HL-60/S4 (cell line): ENCODE results near the gene AXL.

Source experiments
- in situ Hi-C: fragments of 300-500 bp; cut with MboI; formaldehyde crosslinking; loops from 2 replicates; pipeline ENCODE4 v1.14.3; 2022; ENCODE audit warnings: low sequenced_read_pairs

Gene AXL

DNA sequence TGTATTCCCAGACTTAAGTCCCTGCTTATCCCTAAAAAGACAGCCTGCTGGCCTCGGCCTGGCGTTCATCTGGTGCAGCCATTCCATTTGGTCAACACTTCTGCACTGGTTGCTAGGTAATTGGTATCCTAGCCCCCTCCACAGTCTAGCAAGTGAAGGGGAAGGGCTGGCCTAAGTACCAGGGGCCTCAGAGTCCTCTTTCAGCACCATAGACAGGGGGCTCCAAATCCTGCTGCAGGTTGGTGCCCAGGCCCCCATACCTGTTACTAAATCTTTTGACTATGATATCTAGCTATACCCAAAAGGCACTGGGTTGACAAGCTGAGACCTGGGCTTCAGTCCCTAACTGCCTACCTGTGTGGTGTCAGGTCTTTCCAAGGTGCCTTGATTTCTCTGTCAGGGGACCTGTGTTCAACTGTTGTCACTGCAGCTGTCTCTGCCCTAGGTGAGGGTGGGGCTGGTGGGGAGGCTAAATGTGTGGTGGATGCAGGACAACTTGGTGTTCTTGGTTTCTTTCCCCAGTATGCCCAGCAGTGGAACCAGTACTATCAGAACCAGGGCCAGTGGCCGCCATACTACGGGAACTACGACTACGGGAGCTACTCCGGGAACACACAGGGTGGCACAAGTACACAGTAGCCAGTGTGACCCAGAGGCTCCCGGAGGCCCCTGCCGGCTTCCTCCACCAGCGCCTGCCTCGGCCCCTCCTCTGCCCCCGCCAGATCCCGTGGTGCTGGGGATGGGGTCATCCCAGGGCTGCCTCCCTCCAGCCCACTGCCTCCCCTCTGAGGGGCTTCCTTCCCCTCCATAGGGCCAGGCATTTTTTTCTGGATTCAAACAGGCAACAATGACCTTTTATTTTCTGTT lies 87.1 kb downstream of the AXL start:
- in situ Hi-C loops: no loop called here

DNA sequence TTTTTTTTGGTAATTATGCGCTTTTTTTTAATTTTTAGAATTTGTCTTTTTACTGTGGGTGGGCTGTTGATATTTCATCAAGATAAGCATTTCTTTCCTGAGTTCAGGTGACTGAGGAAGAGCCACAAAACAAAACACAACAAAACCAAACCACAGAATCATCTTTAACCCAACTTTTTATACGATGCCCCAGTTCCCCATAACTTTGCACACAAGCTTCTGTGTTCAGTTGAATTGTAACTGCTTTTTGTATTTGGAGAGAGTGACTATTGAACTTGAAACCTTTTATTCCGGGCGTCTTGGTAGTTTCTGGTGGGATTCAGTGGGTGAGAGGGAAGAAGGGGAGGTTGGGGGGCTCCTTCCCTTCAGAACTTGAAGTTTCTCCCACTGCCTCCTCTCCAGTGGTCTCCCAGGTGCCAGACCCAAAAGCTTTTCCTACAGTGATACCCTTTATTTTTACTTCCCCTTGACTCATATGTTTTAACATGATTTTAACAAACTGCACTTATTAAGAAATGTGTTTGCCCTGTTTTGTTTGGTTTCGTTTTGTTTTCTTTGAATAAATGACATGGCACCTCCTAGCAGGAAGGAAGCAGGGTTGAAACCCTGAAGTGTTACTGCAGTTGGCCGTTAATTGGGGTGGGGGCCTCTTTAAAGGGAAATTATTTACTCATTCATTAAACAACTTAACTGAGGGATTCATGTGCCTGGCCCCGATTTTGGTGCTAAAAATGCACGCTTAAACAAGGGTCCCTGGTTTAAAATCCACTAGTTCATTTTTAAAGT lies 88.3 kb downstream of the AXL start:
- in situ Hi-C loops: no loop called here

DNA sequence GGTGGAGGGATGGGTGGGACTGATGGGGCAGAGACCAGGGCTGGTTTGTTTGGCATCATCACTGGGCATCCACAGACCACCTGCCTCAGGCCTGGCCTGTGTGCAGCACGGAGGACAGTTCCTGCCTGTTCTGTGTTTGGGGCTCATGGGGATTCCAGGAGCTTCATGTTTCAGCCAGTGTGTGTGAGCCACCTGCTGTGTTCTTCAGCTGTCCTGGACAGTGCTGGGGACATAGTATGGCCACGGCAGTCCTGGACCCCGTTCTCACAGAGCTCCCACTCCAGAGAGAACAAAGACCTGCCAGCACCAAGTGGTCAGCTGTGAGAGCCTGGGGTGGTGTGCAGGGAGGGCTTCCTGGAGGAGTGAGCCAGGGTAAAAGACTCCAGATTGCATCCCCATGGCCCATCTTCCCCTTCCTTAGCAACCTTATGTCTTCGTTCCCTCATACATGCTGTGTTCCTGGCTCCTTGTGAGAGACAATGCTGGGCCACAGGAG lies 89.0 kb downstream of the AXL start:
- in situ Hi-C loops: no loop called here

DNA sequence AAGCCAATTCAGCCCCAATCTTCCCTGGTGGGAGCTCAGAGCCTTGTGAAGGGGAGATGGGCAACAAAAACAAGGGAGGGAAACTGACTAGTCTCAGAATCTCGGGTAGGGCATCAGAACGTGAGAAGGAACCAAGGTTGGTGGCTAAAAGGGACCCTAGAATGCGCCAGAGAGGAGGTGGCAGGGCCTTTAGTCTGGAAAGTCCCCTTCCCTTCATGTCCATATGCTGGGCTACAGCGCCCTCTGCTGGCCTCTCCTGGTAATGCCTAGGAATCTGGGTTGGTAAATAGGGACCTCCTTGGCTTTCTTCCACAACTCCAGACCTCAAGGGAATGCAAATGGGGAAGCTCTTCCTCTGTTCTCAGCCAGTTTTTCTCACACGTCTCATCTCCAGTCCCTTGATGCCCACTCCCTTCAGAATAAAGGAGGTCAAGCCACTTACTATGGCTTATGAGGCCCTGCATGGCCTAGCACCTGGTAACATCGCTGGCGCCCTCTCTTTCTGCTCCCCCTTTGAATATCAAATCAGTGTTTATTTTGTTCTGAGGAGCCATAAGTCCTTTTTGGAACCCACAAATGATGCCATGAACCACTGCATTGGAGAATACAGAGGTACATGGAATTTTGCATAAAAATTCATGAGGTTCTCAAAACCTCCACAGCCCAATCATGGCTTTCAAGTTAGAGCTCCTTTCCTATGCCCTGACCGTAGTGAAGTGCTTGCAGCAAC lies 89.6 kb downstream of the AXL start:
- in situ Hi-C loops: no loop called here

DNA sequence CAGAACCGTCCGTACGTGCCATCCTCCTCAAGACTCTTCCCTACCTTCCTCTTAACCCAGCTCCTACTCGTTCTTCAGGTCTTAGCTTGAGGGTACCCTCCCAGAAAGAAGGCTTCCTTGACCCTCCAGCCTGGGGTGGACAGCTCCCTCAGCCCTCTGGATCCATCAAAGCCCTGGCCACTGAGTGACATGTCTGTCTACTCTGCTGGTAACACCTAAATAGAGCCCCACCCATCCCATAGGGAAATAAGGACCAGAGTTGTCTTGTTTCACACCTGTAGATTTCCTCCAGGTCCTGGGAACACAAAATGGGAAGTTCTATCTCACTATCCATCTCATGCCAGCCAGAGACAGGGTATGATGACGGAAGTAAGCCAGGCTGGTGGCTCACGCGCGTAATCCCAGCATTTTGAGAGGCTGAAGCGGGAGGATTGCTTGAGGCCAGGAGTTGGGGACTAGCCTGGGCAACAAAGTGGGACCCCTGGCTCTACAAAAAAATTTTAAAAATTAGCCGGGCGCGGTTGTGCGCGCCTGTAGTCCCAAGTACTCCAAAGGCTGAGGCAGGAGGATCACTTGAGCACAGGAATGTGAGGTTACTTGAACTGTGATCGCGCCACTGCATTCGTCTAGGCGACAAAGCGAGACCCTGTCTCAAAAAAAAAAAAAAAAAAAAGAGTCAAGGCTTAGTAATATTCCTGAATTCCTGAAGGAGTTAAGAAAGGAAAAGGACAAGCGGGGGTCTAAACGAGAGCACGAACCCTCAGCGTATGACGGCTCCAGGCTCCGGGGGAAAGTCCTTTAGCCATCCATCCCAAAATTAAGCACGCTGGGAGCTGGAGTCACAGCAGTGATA lies 90.4 kb downstream of the AXL start:
- in situ Hi-C loops: no loop called here

DNA sequence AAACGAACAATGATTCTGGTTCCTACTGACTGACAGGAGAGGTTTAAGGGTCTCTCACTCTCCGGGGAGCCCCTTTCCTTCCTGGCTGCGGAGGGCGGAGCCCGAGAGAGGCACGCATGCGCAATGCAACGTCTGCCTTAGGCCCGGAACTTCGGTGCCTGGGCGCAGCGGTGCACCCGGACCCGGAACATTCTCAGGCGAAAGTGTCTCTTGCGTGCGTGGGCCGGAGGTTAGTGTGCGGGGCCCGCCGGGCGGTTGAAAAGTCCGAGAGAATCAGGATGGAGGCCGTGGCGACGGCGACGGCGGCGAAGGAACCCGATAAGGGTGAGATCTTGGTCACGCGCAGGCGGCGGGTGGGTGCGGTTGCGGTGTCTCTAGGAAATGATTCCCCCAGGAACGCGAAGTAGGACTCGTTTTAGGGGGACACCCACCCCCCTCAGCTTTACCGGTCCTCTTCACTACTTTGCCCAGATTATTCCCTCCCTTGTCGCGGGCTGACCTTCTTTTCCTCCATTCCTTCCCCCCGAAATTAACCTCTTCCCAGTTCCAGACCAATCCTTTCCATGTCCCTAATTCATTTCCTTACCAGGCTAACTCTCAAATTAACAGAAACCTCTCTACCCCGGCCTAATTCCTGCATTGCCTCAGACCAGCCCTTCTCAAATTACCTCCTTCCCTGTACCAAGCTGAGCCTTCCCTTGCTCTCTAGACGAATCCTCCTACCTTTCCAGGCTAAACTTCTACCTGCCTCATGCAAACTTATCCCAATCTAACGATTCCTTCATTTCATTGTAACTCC lies 91.2 kb downstream of the AXL start, which contains the start of gene CCDC97:
Gene CCDC97 (plus strand): TSS at position 140 of the 799 bp plus-strand sequence. CDS start 139 bp downstream, at position 279.
- in situ Hi-C loops: no loop called here

DNA sequence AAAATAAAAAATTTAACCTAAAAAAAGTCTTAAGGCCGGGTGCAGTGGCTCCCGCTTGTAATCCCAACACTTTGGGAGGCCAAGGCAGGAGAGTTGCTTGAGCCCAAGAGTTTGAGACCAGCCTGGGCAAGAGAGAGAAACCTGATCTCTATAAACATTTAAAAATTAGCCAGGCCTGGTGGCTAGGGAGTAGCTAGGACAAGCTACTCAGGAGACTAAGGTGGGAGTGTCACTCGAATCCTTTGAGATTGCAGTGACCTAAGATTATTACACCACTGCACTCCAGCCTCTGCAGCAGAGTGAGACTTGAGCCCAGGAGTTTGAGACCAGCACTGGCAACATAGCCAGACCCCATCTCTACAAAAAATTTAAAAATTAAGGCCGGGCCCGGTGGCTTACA lies 92.0 kb downstream of the AXL start:
- in situ Hi-C loops: no loop called here
